H1 (cell line): Measurements from ENCODE around the gene CEP95. TPM values are rescaled to one million over a fixed set of nuclear protein-coding genes. Genes with fewer than 3 reads are reported as not detected.

Experiments
- CTCF ChIA-PET: fragments of 300-600 bp; sonication (Branson Sonifier 250); formaldehyde crosslinking; loops from one replicate; lab custom pipeline; 2021; ENCODE audit not compliant: partially characterized antibody; lab: Charles Lee
- POLR2A ChIA-PET: fragments of 300-600 bp; sonication (Branson Sonifier 250); formaldehyde crosslinking; loops from one replicate; lab custom pipeline; 2021; ENCODE audit warnings: inconsistent platforms; ENCODE audit not compliant: partially characterized antibody; lab: Charles Lee
- DNase-seq, 2 experiments: peaks; one replicate each; pipeline versions ENCODE4 v3.0.0 to v3.0.0-alpha.2; 2010 to 2022; ENCODE audit warnings: low spot score in 2 of 2, low read depth in 1 of 2, mixed read lengths in 1 of 2
- FAIRE-seq: peaks from 2 replicates; lab custom pipeline; 2011; peaks lifted over from hg19 to GRCh38; lab: Jason Lieb, UNC
- H2AFZ ChIP-seq: 2 replicates; pipeline ENCODE4 v1.8.1; 2012; ENCODE audit warnings: low read length, inconsistent platforms
- H2AK5ac ChIP-seq: 2 replicates; pipeline ENCODE4 v1.6.1; 2013; ENCODE audit warnings: low read depth, low read length
- H2BK120ac ChIP-seq: replicated peaks from 2 replicates; pipeline ENCODE3; 2013; ENCODE audit warnings: low read depth, low read length, inconsistent platforms
- H2BK12ac ChIP-seq: 2 replicates; pipeline ENCODE4 v1.6.1; 2013; ENCODE audit warnings: low read depth, low read length
- H2BK15ac ChIP-seq: 2 replicates; pipeline ENCODE4 v1.6.1; 2013; ENCODE audit warnings: low read length
- H2BK20ac ChIP-seq: 2 replicates; pipeline ENCODE4 v1.6.1; 2013; ENCODE audit warnings: low read length
- H2BK5ac ChIP-seq: 2 replicates; pipeline ENCODE4 v1.6.1; 2013; ENCODE audit warnings: low read depth, low read length
- H3K14ac ChIP-seq: 2 replicates; pipeline ENCODE4 v1.6.1; 2013; ENCODE audit warnings: inconsistent platforms; ENCODE audit not compliant: insufficient read length
- H3K18ac ChIP-seq: 2 replicates; pipeline ENCODE4 v1.6.1; 2013; ENCODE audit warnings: low read length; ENCODE audit errors: extremely low read depth
- H3K23ac ChIP-seq: 2 replicates; pipeline ENCODE4 v1.6.1; 2013; ENCODE audit warnings: inconsistent platforms; ENCODE audit not compliant: insufficient read length
- H3K23me2 ChIP-seq: 2 replicates; pipeline ENCODE4 v1.6.1; 2013; ENCODE audit warnings: low read depth, low read length
- H3K27ac ChIP-seq: 2 replicates; pipeline ENCODE4 v1.6.1; 2011; ENCODE audit warnings: low read depth, low read length, inconsistent platforms
- H3K27me3 ChIP-seq, 4 experiments: replicated peaks in 1 of 4; 1 replicate in 1 of 4; 2 replicates in 3 of 4; pipeline versions ENCODE4 v1.6.1 to v1.8.1; 2011 to 2013; ENCODE audit warnings: low read length in 3 of 4, mild to moderate bottlenecking in 3 of 4, inconsistent platforms in 2 of 4, mixed read lengths in 2 of 4, moderate library complexity in 1 of 4; ENCODE audit not compliant: control insufficient read depth in 3 of 4, insufficient read depth in 3 of 4; ENCODE audit errors: extremely low read depth in 1 of 4
- H3K36me3 ChIP-seq, 4 experiments: 2 replicates each; pipeline versions ENCODE4 v1.6.1 to v1.8.1; 2011 to 2013; ENCODE audit warnings: mild to moderate bottlenecking in 4 of 4, low read length in 3 of 4, moderate library complexity in 2 of 4, control low read depth in 1 of 4, inconsistent platforms in 1 of 4; ENCODE audit not compliant: insufficient read depth in 4 of 4, control insufficient read depth in 2 of 4
- H3K4ac ChIP-seq: replicated peaks from 2 replicates; pipeline ENCODE3; 2013; ENCODE audit warnings: low read length, low read depth, mixed read lengths, inconsistent platforms; ENCODE audit not compliant: insufficient read length
- H3K4me1 ChIP-seq, 4 experiments: replicated peaks in 1 of 4; 1 replicate in 1 of 4; 2 replicates in 3 of 4; pipeline versions ENCODE4 v1.6.1 to v1.8.1; 2011 to 2013; ENCODE audit warnings: low read length in 3 of 4, inconsistent platforms in 2 of 4, mixed read lengths in 1 of 4; ENCODE audit not compliant: insufficient read depth in 4 of 4, control insufficient read depth in 3 of 4
- H3K4me2 ChIP-seq, 2 experiments: 2 replicates each; pipeline versions ENCODE4 v1.6.1 to v1.8.1; 2011 to 2013; ENCODE audit warnings: low read depth in 2 of 2, low read length in 2 of 2, control low read depth in 1 of 2, inconsistent platforms in 1 of 2, mild to moderate bottlenecking in 1 of 2; ENCODE audit not compliant: insufficient read depth in 1 of 2
- H3K4me3 ChIP-seq, 4 experiments: fragments of 200-600, 300-600 bp in 1 of 4; sonication (generic), shearing (Covaris generic), sonication (Bioruptor Twin) in 1 of 4; 2 replicates each; pipeline versions ENCODE4 v1.5.1 to v1.8.1; 2011 to 2016; ENCODE audit warnings: low read length in 4 of 4, low read depth in 3 of 4, control low read depth in 2 of 4, inconsistent platforms in 2 of 4, mild to moderate bottlenecking in 2 of 4, mixed read lengths in 1 of 4, moderate library complexity in 1 of 4; ENCODE audit not compliant: insufficient read depth in 2 of 4; ENCODE audit errors: extremely low read depth in 1 of 4
- H3K56ac ChIP-seq: replicated peaks from 2 replicates; pipeline ENCODE3; 2013; ENCODE audit warnings: low read depth, mild to moderate bottlenecking, mixed read lengths, low read length, inconsistent platforms; ENCODE audit not compliant: insufficient read length
- H3K79me1 ChIP-seq: 2 replicates; pipeline ENCODE4 v1.6.1; 2013; ENCODE audit warnings: low read depth, low read length, control low read depth
- H3K79me2 ChIP-seq, 2 experiments: 2 replicates each; pipeline versions ENCODE4 v1.6.1 to v1.8.1; 2012 to 2013; ENCODE audit warnings: low read length in 2 of 2, mild to moderate bottlenecking in 2 of 2, inconsistent platforms in 1 of 2; ENCODE audit not compliant: insufficient read depth in 2 of 2, control insufficient read depth in 1 of 2
- H3K9ac ChIP-seq, 4 experiments: replicated peaks in 1 of 4; 1 replicate in 1 of 4; 2 replicates in 3 of 4; pipeline versions ENCODE4 v1.6.1 to v1.8.1; 2011 to 2013; ENCODE audit warnings: low read depth in 3 of 4, low read length in 3 of 4, control low read depth in 2 of 4, mild to moderate bottlenecking in 2 of 4, moderate library complexity in 2 of 4, inconsistent platforms in 1 of 4; ENCODE audit errors: extremely low read depth in 1 of 4
- H3K9me3 ChIP-seq, 2 experiments: 2 replicates each; pipeline versions ENCODE4 v1.6.1 to v1.8.1; 2012 to 2013; ENCODE audit warnings: mild to moderate bottlenecking in 2 of 2, moderate library complexity in 2 of 2, control low read depth in 1 of 2, inconsistent platforms in 1 of 2, low read depth in 1 of 2, low read length in 1 of 2, mixed read lengths in 1 of 2; ENCODE audit not compliant: insufficient read depth in 2 of 2
- H4K20me1 ChIP-seq, 2 experiments: replicated peaks in 1 of 2; 2 replicates each; pipeline versions ENCODE3 to v1.8.1; 2011 to 2013; ENCODE audit warnings: inconsistent platforms in 2 of 2, low read length in 2 of 2, mild to moderate bottlenecking in 1 of 2; ENCODE audit not compliant: insufficient read depth in 2 of 2, control insufficient read depth in 1 of 2
- H4K5ac ChIP-seq: 2 replicates; pipeline ENCODE4 v1.6.1; 2013; ENCODE audit warnings: low read length, low read depth, mixed read lengths, inconsistent platforms; ENCODE audit not compliant: insufficient read length
- H4K8ac ChIP-seq: 2 replicates; pipeline ENCODE4 v1.8.0; 2013; ENCODE audit warnings: mild to moderate bottlenecking, moderate library complexity, low read length, inconsistent platforms; ENCODE audit not compliant: insufficient read depth; ENCODE audit errors: extremely low read depth
- H4K91ac ChIP-seq: replicated peaks from 2 replicates; pipeline ENCODE3; 2013; ENCODE audit warnings: low read length, mixed read lengths, inconsistent platforms; ENCODE audit not compliant: insufficient read length
- ASH2L ChIP-seq: fragments of 200-600, 300-600 bp; sonication (generic); IDR thresholded peaks from one replicate; pipeline ENCODE4 v1.7.1; 2017; ENCODE audit warnings: low read length
- JUND ChIP-seq: IDR thresholded peaks from 2 replicates; pipeline ENCODE4 v1.6.1; 2011; ENCODE audit warnings: mild to moderate bottlenecking, improper control_type of control experiment, low read length
- RXRA ChIP-seq: IDR thresholded peaks from 2 replicates; pipeline ENCODE4 v1.6.1; 2011; ENCODE audit warnings: low read depth, mild to moderate bottlenecking, low read length, moderate library complexity; ENCODE audit not compliant: insufficient read depth
- SIN3A ChIP-seq, 2 experiments: IDR thresholded peaks in 1 of 2; conservative IDR thresholded peaks in 1 of 2; 2 replicates each; pipeline ENCODE4 v1.6.1; 2011 to 2012; ENCODE audit warnings: low read length in 2 of 2, improper control_type of control experiment in 1 of 2, low read depth in 1 of 2, mild to moderate bottlenecking in 1 of 2
- SIX5 ChIP-seq: IDR thresholded peaks from 2 replicates; pipeline ENCODE4 v1.6.1; 2011; ENCODE audit warnings: mild to moderate bottlenecking, low read depth, low read length
- SRF ChIP-seq: IDR thresholded peaks from 2 replicates; pipeline ENCODE4 v1.6.1; 2011; ENCODE audit warnings: mild to moderate bottlenecking, low read depth, low read length, moderate library complexity
- WGBS, 2 experiments: shearing (Covaris generic) in 1 of 2; methylation state at CpG; one replicate each; pipeline versions ENCODE4 v1.1.6 to v1.1.7; 2013 to 2015; ENCODE audit warnings: low lambda C conversion rate in 2 of 2, mixed read lengths in 2 of 2, inconsistent platforms in 1 of 2, low coverage in 1 of 2, missing lambda C conversion rate in 1 of 2; ENCODE audit not compliant: insufficient replicate concordance in 2 of 2, insufficient coverage in 1 of 2, insufficient read length in 1 of 2; ENCODE audit errors: extremely low coverage in 1 of 2, missing lambda C conversion rate in 1 of 2; 5-methylcytosine and 5-hydroxymethylcytosine counted together
- polyA plus RNA-seq, 7 experiments: library from polyadenylated mRNA; depleted of rRNA in 3 of 7; stranded (reverse) in 5 of 7; unstranded in 2 of 7; fragments of >200 nt in 5 of 7; fragments of 200-250 nt in 2 of 7; gene quantifications; 1 replicate in 5 of 7; 2 replicates in 1 of 7; 4 replicates in 1 of 7; pipeline versions ENCODE4 v1.2.1 to v1.2.3, GENCODE V29; 2011 to 2013; ENCODE audit warnings: missing spikeins in 2 of 7, mixed read lengths in 2 of 7
- total RNA-seq: library from RNA; stranded (reverse); fragmentation: NEBNext Ultra II Directional; extraction: Animal tissue kit (Norgen Biotek cat#: 25700); gene quantifications from 2 replicates; pipeline ENCODE4 v1.2.1, GENCODE V29; 2021

CEP95 gene
- total and polyA plus RNA-seq, 2 of the 8 experiments (the other 6 are each of a cell fraction or from before 2014, with no cell fraction given), result 22.3 to 51.5 TPM

DNA sequence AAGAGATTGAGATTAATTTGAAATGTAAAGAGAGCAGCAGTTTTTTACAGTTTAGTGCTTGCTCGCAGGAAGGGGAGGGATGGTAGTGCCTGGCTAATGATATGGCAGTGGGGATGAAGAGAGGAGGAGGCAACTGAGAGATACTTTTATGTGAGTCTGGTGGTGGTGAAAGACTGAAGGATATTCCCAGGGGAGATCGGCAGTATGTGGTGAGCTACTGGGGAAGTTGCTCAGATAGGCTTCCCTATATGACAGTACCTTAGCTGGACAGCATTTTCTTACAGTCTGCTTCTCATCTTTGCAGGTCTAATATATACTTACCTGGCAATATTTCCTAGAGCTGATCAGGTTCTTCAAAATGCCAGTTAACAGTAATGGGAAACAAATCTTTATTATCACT lies 8.6 kb downstream of the CEP95 start:
- H4K5ac ChIP-seq, result no peak overlapping the region
- peaks cover 2% of the 10 kb centered on the region; the same call in 1 of the 2 replicates for H3K79me1 ChIP-seq
- no peak overlapping the region for H2BK5ac ChIP-seq
- peaks cover 0 to 2% (median under 1%) of the 10 kb centered on the region in 4 experiments; a peak in 4 of 7 replicates for H3K4me1 ChIP-seq
- no peaks in the 10 kb centered on the region for H3K23me2 ChIP-seq
- peaks cover 4 to 7% of the 10 kb centered on the region in 2 experiments for H4K20me1 ChIP-seq
- no peak overlapping the region for H3K23ac ChIP-seq
- WGBS, 2 experiments, result 98% methylated on average over 2 of the region's 2 CpGs; no CpG with 5 or more reads in 1 of the 2 experiments
- ChIA-PET CTCF (interaction anchor here (0.8 to 1.3 kb wide), 3 partner anchors 19 to 134 kb away, joined by 3 to 4 read pairs (median 3); no protein-coding TSS in a partner anchor), POLR2A (interaction anchor here (0.8 to 3.2 kb wide), 5 partner anchors 9 to 61 kb away, joined by 3 to 37 read pairs (median 3); partner anchors contain the start of genes CEP95, DDX5 and POLG2)
- H3K4ac ChIP-seq, result no peak overlapping the region
- no peak overlapping the region for H2BK120ac ChIP-seq
- H2AFZ ChIP-seq, result no peak overlapping the region
- FAIRE-seq (no peak), DNase-seq (no peak)
- peaks cover 9 to 92% (median 59%) of the 10 kb centered on the region in 4 experiments for H3K36me3 ChIP-seq
- H3K18ac ChIP-seq, result no peak overlapping the region
- no peak overlapping the region for H3K14ac ChIP-seq
- H3K4me3 ChIP-seq, result no peak overlapping the region
- H3K4me2 ChIP-seq, result no peak overlapping the region
- no peak overlapping the region for H2BK12ac ChIP-seq
- H4K8ac ChIP-seq, result no peak overlapping the region
- H4K91ac ChIP-seq, result no peak overlapping the region
- no peak overlapping the region for H3K9ac ChIP-seq
- H3K56ac ChIP-seq, result no peak overlapping the region
- H3K9me3 ChIP-seq, result no peaks in the 10 kb centered on the region
- no peak overlapping the region for H3K27ac ChIP-seq
- no peak overlapping the region for H2AK5ac ChIP-seq
- H2BK15ac ChIP-seq, result no peak overlapping the region
- H3K79me2 ChIP-seq, result peaks cover 0 to 27% of the 10 kb centered on the region in 2 experiments; a peak in 2 of 4 replicates
- H3K27me3 ChIP-seq, result no peaks in the 10 kb centered on the region
- H2BK20ac ChIP-seq, result no peak overlapping the region
- no peak for TF ChIP-seq RXRA
- TF ChIP-seq SRF, result no peak
- no peak for TF ChIP-seq SIN3A (conservative IDR thresholded peaks at IDR 0.05 in 1 of 2, IDR thresholded peaks at IDR 0.05 in 1 of 2; ENCODE audit: low read depth in 1 of 2, low read length in 2 of 2)
- no peak for TF ChIP-seq JUND
- no peak for TF ChIP-seq ASH2L
- no peak for TF ChIP-seq SIX5
